HG03060 (cell line): ENCODE results near the gene HEATR9.
A peak's percentile ranks its signal among the peaks of the same experiment; 100 is the strongest.

Experiments
- ATAC-seq: cut with Tn5 transposase; IDR thresholded peaks from one replicate; pipeline ENCODE4 v1.9.1; 2021; ENCODE audit warnings: low read depth, moderate number of reproducible peaks; ENCODE audit not compliant: unreplicated experiment

The HEATR9 gene

DNA sequence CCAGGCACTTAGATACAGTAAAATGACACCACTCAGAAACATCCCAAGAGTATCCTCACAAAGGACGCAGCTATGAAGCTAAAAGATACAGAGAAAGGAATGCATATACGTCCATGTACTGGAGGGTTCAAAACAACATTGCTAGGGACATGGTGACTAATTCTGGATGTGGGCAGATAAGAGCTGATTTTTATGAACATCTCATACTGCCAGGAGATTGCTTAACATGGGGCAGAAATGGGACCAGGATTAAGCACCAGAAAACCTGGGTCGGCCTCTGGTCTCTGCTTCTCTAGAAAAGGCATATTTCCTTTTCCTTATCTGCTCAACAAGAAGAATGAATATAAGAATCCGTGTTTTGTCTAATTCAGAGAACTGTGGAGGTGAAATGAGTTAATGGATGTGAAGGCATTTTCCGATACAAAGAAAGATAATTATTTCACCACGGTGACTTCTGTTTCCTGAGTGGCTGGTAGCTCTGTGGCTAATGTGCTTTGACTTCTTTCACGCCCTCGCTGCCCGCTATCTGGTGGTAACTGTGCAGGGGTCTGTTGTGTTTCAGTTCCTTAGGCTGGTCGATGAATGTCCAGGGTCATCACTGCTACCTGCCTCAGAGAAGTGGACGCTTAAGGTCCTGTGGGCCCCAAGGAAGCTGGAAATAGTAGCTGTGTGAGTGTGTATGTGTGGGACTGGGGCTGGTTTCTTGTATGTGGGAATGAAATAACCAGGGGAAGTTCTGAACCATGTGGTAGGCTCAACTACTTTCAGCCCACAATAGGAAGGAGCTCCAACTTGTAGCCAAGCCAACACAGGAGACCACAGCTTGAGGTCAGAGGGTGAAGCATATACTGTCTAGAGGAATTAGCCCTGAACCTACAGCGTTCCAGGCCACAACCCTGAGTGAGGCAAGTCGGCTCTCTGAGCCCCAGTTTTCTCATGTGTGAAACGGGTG lies 27.2 kb upstream of the HEATR9 start:
- ATAC-seq, result no peak

DNA sequence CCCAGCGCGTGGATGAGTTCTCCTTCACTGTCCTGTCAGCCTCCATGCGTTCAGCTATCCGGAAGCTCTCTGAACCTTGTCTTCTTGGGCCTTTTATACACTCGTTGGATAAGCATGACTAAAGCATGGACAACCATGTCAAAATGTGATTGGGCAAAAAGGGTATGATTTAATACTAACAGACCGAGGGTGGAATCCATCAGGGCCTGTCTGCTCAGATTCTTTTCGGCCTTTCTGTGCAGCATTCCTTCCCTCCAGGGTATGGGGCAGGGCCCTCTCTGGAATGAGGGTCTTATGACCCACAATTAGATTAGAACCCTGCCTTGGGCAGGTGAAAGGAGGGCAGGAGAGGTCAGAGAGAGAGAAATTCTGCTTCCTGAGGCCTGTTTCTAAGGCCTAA lies 25.5 kb upstream of the HEATR9 start:
- no peak for ATAC-seq

DNA sequence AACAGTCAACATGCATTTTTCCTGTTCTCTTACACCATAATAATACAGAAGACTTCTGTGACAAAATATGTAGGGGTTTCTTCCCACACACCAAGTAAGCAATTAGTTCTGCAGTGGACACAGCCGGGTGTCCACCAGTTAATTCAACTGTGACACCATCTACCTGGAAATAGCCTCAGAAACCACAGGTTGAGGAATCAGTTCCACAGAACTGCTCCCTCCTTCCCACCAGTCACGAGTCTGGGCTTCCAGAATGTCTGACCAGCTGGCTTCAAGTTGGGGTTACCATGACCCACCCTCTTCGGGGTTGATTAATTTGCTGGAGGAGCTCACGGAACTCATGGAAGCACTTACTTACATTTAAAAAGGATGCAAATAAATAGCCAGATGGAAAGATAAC lies 25.1 kb upstream of the HEATR9 start:
- no peak for ATAC-seq

DNA sequence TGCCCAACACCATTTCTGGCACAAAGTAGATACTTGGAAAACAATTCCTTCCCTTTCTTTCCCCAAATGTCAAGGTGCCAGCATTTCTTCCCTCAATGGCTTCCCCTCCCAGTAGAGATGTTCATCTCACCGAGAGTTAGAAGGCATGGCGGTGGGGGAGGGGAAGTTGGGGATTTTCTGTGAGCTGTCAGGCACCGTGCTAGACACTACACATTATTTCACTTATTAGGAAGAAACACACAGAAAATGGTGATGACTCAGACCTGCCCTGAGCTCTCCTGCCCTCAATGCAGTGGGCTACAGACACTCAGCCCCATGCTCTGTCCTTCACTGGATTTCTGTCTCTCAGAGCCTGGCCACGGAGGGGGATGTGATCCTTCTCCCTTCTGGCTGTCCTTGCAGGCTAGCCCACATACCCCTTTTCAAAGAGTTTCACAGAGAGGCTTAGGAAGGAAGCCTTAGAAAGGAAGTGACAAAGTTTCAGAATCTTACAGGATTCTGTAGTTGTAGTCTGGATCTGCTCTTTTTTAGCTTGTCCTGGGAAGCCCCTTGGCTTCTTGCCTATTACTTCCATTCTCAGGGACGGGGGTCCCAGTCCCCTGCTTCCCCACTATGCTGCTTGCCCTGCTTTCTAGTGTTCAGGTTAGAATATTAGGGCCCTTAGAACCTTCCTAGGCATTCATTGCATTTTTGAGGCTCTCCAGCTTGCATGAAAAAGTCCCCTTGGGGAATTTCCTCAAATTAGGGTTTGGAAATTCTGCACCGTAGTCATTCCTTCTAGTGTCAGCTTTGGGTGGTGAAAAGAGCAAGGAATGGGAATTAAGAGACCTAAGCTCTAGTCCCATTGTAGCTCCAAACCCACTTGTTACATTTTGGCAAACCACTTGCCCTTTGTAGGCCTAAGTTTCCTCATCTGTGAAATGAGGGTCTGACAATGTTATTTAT lies 23.7 kb upstream of the HEATR9 start:
- ATAC-seq, result no peak

DNA sequence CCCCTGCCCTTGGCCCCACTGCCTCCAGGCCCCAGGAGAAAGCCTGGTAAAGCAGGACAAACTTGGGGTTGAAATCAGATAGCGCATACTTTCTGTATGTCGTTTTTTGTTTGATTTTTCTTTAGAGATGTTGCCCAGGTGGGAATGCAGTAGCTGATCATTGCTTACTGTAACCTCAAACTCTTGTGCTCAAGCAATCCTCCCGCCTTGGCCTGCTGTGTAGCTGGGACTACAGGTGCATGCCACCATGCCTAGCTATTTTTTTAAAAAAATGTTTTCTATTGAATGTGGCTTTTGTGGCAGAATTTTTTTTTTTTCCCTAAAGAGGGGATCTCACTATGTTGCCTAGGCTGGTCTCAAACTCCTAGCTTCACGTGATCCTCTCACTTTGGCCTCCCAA lies 22.6 kb upstream of the HEATR9 start:
- no peak for ATAC-seq

DNA sequence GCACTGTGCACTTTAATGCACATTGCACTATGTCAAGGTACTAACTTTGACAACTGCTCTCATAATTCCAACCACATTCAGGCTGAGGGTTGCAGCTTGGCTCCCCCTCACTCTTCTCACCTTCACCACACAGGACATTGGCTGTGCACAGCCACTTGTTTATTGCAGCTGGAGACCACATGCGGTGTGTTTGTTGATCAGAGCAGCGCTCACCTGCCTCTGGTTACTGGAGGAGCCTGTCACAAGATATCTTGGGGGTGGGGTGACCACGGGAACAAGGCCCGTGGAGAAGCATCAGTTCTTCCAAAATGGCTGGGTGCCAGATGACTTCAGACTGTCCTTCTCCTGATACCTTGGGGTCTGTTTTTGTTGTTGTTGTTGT lies 22.1 kb upstream of the HEATR9 start:
- no peak for ATAC-seq

DNA sequence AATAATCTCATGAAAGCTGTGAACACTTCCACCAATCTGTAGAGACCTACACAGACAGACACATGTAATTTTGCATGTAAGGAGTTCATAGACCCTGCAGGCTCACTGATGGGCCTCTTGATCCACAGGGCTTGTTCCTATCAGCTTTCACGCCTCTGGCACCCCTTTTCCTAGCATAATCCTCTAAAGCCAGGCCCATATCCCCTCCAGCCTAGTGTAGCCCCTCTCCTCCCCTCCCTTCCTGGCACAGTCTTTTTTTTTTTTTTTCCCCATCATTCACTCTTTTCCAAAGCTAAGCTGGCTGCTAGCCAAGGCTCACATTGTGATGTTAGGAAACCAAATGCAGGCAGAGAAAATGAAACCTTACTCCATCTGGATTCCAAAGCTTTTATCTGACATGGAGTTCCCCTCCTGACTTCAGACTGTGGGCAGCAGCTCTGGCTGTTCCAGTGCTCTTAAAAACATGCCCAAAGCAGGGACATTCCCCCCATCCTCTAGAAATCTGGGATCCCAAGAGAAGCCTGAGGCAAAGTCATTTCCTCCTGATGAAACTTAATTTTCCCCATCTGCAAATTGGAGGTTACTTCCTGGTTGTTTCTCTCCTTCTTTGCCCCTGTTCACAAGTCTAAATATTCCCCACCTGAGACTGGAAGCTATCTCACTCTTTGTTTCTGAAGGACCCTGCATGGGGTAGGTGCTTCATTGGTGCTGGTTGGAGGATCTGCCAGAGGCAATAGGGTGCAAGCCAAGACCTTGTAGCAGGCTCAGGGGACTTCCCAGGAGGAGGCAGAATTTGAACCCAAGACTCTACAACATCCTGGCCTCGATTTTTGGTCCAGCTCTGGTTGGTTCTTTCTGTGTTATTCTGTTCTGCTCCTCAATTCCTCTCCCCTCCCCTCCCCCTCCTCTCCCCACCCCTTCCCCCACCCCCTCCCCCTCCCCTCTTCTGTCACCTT lies 21.4 kb upstream of the HEATR9 start:
- no peak for ATAC-seq

DNA sequence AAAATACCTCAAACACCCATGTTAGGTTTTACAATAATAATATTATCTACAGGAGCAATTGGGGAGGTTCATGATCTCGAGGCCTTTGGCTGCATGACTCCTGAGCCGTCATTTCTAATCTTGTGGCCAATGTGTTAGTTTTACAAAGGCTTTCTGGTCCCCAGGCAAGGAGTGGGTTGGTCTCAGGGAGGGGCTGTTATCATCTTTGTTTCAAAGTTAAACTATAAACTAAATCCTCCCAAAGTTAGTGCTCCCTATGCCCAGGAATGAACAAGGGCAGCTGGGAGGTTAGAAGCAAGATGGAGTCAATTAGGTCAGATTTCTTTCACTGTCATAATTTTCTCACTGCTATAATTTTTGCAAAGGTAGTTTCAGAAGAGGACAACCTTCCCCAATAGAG lies 20.6 kb upstream of the HEATR9 start:
- no peak for ATAC-seq

DNA sequence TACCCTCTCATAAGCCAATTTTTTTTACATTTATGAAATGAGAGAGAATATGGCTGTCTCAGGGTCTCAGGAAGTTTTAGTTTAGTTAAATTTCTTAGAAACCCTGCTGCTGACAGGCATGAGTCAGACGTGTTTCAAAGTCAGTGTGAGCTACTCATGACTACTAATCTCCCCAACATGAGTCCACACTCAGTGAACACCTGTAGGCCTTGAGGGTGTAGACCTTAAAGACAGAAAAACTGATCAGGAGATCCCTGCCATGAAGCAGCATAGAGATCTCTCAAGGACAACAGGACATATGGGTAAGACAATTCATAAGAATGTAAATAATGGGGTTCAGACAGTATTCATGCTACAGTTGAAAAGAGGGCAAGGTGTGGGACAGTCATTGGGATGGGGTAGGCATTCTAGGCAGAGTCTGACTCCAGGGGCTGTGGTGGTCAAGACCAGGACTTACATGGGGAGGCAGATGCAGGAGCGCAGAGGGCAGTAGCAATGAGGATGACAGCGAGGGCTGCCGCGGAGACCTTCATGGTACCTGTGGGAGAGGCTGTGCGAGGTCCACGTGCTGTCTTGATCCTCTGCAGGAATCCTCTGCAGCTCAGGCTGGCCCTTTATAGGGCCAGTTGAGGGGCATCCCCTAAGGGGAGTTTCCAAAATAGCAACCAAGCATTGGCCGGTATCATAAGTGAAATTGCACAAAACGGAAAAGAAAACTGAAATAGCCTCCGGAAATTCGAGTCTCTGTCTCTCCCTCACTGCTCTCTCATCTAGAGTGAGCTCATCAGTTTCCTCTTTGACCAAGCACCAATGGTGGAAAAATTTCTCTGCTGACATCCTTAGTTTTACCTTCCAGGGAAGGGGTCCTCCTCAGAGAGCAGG lies 11.3 kb upstream of the HEATR9 start, which contains the start of gene CCL5:
CCL5 (minus strand) TSS at position 588 of the 882 bp plus-strand sequence.
- peak; percentile 90 for ATAC-seq

DNA sequence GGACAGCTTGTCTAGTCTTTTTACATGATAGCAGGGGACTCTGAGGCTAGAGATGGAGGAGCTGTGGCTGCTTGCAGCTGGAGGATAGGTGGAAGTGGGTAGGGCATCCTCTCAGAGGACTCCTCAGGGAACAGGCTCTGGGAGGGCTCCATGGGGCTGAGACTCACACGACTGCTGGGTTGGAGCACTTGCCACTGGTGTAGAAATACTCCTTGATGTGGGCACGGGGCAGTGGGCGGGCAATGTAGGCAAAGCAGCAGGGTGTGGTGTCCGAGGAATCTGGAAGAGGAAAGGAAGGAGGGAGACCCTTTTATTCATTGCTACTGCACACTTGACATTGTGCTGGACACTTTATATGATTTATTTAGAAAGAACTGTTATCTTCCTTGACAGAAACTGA lies 9.7 kb upstream of the HEATR9 start:
- no peak for ATAC-seq

DNA sequence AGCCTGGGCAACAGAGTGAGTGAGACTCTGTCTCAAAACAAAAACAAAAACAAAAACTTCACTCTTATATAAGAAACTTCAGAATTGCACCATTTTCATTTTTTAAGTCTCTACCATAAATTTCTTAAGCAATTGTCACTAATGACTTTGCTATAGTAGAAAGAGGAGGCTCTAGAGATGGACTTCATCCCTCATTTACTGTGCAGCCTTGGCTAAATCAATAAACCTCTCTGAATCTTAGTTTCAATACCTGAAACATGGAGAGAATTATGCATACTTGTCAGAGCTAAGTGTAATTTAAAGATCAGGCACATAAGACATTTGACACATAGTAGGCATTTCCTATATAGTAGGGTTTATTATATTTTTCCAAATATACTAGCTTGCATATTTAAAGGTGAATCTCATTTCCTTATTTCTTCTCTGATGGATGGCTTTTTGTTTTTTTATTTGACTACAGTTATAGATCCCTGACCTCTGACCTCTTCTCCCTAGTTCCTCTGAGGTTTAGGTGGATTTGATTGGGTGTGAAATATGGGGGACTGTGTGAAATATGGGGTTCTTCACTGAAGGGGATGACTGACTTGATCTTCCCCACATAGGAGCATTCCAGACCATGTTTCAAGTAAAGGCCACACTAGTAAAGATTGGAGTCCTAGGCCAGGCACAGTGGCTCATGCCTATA lies 8.8 kb upstream of the HEATR9 start:
- ATAC-seq, result no peak

DNA sequence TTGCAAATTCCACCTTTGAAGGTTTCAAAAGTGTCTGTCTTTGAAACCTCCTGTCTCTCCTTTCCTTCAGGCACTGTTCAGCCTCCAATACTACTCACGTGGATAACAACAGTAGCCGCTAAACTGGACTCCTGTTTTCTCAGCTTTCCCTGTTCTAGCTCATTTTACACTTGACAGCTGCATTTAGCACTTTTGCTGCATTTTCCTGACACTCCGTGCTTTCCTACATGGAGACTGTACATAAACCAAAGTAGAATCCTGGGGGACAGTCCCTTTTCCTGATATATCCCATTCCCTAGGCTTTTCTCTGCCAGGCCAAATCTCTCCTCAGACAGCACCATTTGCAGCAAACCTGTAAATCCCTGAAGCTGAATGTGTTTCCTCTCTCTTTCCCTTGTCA lies 7.8 kb upstream of the HEATR9 start:
- no peak for ATAC-seq

DNA sequence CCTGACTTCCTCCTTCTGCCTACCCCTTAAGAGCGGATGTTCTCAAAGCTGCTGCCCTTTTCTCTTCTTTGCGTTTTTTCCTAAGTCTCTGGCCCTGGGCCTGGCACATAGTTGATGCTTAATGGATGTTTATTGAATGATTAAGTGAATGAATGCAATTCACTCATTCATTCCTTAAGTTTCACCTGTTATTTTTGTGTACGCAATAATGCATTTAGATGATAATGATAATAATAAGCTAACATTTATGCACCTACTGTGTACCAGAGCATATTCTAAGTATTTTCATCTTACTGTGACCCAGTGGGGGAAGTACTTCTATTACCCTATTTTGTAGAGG lies 7.1 kb upstream of the HEATR9 start:
- ATAC-seq, result no peak

DNA sequence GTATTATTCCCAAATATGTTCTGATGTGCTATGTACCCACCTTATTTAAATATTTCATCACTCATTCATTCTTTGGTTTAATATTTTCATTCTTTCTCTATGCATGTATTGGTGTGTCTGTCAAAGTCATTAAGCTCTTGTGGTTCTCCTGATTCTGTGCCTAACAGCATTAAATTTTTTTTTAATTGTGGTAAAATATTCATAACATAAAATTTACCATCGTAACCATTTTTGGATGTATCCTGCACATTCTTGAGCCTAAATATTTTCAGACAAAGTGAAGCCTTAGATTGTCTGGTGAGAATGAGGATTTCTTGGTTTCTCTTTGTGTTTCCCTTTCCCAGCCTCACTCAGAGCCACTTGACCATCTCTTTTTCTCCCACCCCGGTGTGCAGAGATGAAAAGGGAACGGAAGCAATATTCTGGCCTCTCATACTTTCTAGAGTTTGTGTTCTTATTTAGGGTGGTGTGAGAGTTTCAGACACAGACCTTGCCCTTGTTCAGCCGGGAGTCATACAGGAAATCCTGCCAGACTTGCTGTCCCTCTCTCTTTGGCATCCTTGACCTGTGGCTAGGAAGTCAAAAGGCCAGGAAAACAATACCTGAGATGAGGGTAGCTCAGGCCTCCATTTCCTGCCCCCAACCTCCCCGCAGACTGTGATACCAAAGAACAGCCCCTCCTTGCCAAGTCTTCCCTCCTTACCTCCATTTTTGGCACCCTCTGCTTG lies 6.5 kb upstream of the HEATR9 start:
- no peak for ATAC-seq

DNA sequence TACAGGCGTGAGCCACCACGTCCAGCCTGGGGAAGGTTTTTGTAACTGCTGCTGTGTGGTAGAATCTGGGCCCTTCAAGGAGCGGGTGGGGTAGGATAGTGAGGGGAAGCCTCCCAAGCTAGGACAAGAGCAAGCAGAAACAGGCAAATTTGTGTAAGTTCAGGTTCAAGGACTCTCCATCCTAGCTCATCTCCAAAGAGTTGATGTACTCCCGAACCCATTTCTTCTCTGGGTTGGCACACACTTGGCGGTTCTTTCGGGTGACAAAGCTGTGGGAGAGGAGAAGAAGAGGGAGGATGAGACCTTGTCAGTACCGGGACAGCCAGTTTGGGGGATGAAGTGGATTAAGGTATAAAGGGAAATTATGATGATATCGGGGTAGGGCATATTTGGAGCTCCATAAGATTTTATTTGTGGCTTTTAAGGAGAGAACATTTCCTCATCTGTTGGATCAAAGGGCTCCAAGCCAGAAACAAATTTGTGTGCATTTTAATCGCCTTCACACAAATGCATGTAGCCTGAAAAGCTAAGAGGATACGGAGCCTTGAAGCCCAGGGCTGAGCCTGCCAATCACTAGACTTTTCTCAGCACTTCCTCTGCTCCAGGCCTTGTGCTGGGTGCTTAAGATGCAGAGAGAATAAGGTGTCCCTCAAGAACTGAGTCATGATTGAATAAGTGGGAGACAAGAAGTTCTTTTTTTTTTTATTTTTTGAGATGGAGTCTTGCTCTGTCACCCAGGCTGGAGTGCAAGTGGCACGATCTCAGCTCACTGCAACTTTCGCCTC lies 3.7 kb upstream of the HEATR9 start:
- no peak for ATAC-seq

DNA sequence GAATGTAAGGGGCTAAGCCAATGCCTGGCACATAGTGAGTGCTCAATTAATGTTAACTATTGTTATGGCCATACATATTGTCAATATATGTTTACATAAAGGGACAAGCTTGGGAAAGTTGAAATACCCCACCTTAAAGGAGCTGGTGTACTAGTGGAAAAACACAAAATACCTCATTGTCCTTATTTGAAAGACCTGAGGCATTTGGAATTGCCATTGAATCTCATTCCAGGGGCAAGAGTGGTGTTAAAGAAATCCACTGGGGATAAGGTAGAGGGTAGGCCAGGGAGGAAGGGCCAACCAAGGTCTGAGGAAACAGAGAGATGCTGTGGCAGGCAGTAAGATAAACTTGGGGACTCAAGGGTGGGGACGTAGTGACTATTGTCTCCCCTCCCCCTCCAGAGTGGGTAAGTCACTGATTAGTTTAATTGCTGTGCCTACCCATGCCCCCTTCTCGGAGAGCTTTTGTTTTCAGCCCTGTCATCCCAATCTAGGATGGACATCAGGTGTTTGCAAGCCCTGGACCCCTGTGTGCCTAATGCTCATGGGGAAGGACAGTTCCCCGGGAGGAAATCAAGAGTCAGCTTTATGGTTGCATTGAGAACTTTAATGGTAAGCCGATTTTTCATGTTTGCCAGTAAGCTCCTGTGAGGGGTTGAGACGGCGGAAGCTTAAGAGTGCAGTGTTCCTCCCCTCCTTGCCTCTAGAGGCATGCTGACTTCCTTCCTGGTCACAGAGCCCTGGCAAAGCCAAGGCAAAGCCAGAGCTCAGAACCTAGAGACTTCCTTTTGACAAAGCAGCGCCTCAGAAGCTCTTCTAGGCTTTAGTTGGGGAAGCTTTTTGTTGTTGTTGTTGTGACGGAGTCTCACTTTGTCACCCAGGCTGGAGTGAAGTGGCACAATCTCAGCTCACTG lies 2.5 kb upstream of the HEATR9 start:
- ATAC-seq, result no peak
